Suprapubic skin (tissue), 4 donors: ENCODE measurements around the gene TMEM86B. TPM values are rescaled to one million over a fixed set of nuclear protein-coding genes. Genes with fewer than 3 reads are reported as not detected.
A peak's percentile ranks its signal among the peaks of the same experiment; 100 is the strongest.

ENCODE experiments used
- DNase-seq, 2 donors: peaks; one replicate each; pipeline ENCODE4 v3.0.0-alpha.2; 2019; ENCODE audit warnings: low spot score in 2 of 2
- H3K27ac ChIP-seq: fragments of 200-600 bp; sonication (generic); one replicate; pipeline ENCODE4 v1.5.1; 2019
- H3K27me3 ChIP-seq: fragments of 200-600 bp; sonication (generic); one replicate; pipeline ENCODE4 v1.5.1; 2019
- H3K36me3 ChIP-seq: fragments of 200-600 bp; sonication (generic); one replicate; pipeline ENCODE4 v1.5.1; 2019
- H3K4me1 ChIP-seq: fragments of 200-600 bp; sonication (generic); one replicate; pipeline ENCODE4 v1.5.1; 2019
- H3K4me3 ChIP-seq: fragments of 200-600 bp; sonication (generic); one replicate; pipeline ENCODE4 v1.5.1; 2019; ENCODE audit warnings: mild to moderate bottlenecking
- H3K9me3 ChIP-seq: fragments of 200-600 bp; sonication (generic); one replicate; pipeline ENCODE4 v1.5.1; 2019
- CTCF ChIP-seq, 2 donors: fragments of 200-600 bp in 1 of 2; fragments of 450-650 bp in 1 of 2; sonication (generic) in 1 of 2; IDR thresholded peaks; one replicate each; pipeline ENCODE4 v1.5.1; 2016 to 2019; ENCODE audit warnings: antibody characterized with exemption in 2 of 2, mild to moderate bottlenecking in 1 of 2, moderate library complexity in 1 of 2
- EP300 ChIP-seq: sonication (generic); formaldehyde crosslinking; IDR thresholded peaks from one replicate; pipeline ENCODE4 v1.6.1; 2017; ENCODE audit warnings: antibody characterized with exemption
- POLR2A ChIP-seq, 2 donors: fragments of 450-650 bp; IDR thresholded peaks; one replicate each; pipeline ENCODE4 v1.6.1; 2017; ENCODE audit warnings: antibody characterized with exemption in 2 of 2, mild to moderate bottlenecking in 2 of 2, moderate library complexity in 2 of 2
- POLR2AphosphoS5 ChIP-seq, 3 donors: sonication (generic); formaldehyde crosslinking; IDR thresholded peaks; one replicate each; pipeline ENCODE4 v1.6.1; 2017; ENCODE audit warnings: antibody characterized with exemption in 3 of 3
- WGBS: methylation state at CpG from one replicate; pipeline ENCODE4 v1.1.5; 2018; 5-methylcytosine and 5-hydroxymethylcytosine counted together
- total RNA-seq, 4 donors: library from RNA; depleted of rRNA; stranded (reverse); fragments of >200 nt; gene quantifications; one replicate each; pipeline ENCODE4 v1.1.0, GENCODE V29; 2016

TMEM86B gene
- total RNA-seq, 4 donors from 2014 or later: 2.0 to 9.4 (median 4.2) TPM

GRCh38 chr19:55266404-55266803, 37.8 kb upstream of the TMEM86B start:
- Histone ChIP-seq H3K36me3 (peaks cover 13% of the 10 kb centered on the region), H3K4me3 (no peak overlapping the region), H3K27me3 (no peaks in the 10 kb centered on the region), H3K4me1 (no peaks in the 10 kb centered on the region), H3K27ac (no peak overlapping the region), H3K9me3 (no peaks in the 10 kb centered on the region)
- DNase-seq: no peak
- WGBS: 98% methylated on average over 3 of the region's 3 CpGs
- TF ChIP-seq POLR2AphosphoS5 (IDR thresholded peaks at IDR 0.05): no peak
- no peak for TF ChIP-seq EP300
- no peak for TF ChIP-seq POLR2A (IDR thresholded peaks at IDR 0.05)
- no peak for TF ChIP-seq CTCF (IDR thresholded peaks at IDR 0.05)

- no peak overlapping the region for H3K4me3 ChIP-seq
- WGBS: 94% methylated on average over 10 of the region's 12 CpGs
Measured at GRCh38 chr19:55265723-55266386, 37.3 kb upstream of the TMEM86B start.

GRCh38 chr19:55265173-55265572, 36.6 kb upstream of the TMEM86B start:
- no peak for TF ChIP-seq POLR2A (IDR thresholded peaks at IDR 0.05)
- TF ChIP-seq CTCF (IDR thresholded peaks at IDR 0.05): no peak
- TF ChIP-seq POLR2AphosphoS5 (IDR thresholded peaks at IDR 0.05): no peak
- TF ChIP-seq EP300: no peak
- H3K36me3 ChIP-seq: peaks cover 5% of the 10 kb centered on the region
- H3K4me1 ChIP-seq: peaks cover 3% of the 10 kb centered on the region
- no peak overlapping the region for H3K4me3 ChIP-seq
- H3K27me3 ChIP-seq: no peaks in the 10 kb centered on the region
- H3K9me3 ChIP-seq: no peaks in the 10 kb centered on the region
- H3K27ac ChIP-seq: no peak overlapping the region
- WGBS: 95% methylated on average over 14 of the region's 16 CpGs
- no peak for DNase-seq

More at GRCh38 chr19:55265723-55266386, 37.3 kb upstream of the TMEM86B start:
- no peaks in the 10 kb centered on the region for H3K4me1 ChIP-seq
- H3K27me3 ChIP-seq: no peaks in the 10 kb centered on the region
- peaks cover 10% of the 10 kb centered on the region for H3K36me3 ChIP-seq
- no peaks in the 10 kb centered on the region for H3K9me3 ChIP-seq
- no peak overlapping the region for H3K27ac ChIP-seq
- DNase-seq: peak in 1 of 2 donors; percentile 74
- no peak for TF ChIP-seq POLR2A (IDR thresholded peaks at IDR 0.05)
- no peak for TF ChIP-seq POLR2AphosphoS5 (IDR thresholded peaks at IDR 0.05)
- TF ChIP-seq EP300: no peak
- TF ChIP-seq CTCF (IDR thresholded peaks at IDR 0.05): no peak

- no peak overlapping the region for H3K27ac ChIP-seq
- peaks cover 9% of the 10 kb centered on the region for H3K4me1 ChIP-seq
Measured at GRCh38 chr19:55264531-55264930, 36.0 kb upstream of the TMEM86B start.

GRCh38 chr19:55262359-55262758, 33.8 kb upstream of the TMEM86B start:
- Histone ChIP-seq H3K4me1 (peaks cover 17% of the 10 kb centered on the region), H3K27ac (no peak overlapping the region), H3K36me3 (peaks cover 3% of the 10 kb centered on the region), H3K9me3 (no peaks in the 10 kb centered on the region), H3K4me3 (no peak overlapping the region), H3K27me3 (no peaks in the 10 kb centered on the region)
- DNase-seq: no peak
- WGBS: 93% methylated on average over 9 of the region's 9 CpGs
- TF ChIP-seq CTCF (IDR thresholded peaks at IDR 0.05) (no peak), POLR2A (IDR thresholded peaks at IDR 0.05) (no peak), EP300 (no peak), POLR2AphosphoS5 (IDR thresholded peaks at IDR 0.05) (no peak)

More at GRCh38 chr19:55264531-55264930, 36.0 kb upstream of the TMEM86B start:
- no peak for DNase-seq
- peaks cover 3% of the 10 kb centered on the region for H3K36me3 ChIP-seq
- no peak overlapping the region for H3K4me3 ChIP-seq
- WGBS: 87% methylated on average over 5 of the region's 5 CpGs
- no peak for TF ChIP-seq EP300
- H3K9me3 ChIP-seq: no peaks in the 10 kb centered on the region
- no peaks in the 10 kb centered on the region for H3K27me3 ChIP-seq
